ENCODE results near the gene ADGRF5. TPM values are rescaled to one million over a fixed set of nuclear protein-coding genes. Genes with fewer than 3 reads are reported as not detected.

Gene ADGRF5
- total and polyA plus RNA-seq, 10 of the 15 experiments (the other 5 are each of a cell fraction or from before 2014, with no cell fraction given), result 0.01 to 0.13 TPM; not detected in 8

GRCh38 chr6:46963626-46964025, 41.9 kb upstream of the ADGRF5 start:
- Histone ChIP-seq H4K20me1 (ENCODE audit: control insufficient read depth, insufficient read depth) (no peaks in the 10 kb centered on the region), H3K4me2 (ENCODE audit: control insufficient read depth, insufficient read depth) (no peak overlapping the region), H3K36me3 (ENCODE audit: control insufficient read depth in 2 of 2, insufficient read depth in 2 of 2, low read length in 1 of 2) (no peaks in the 10 kb centered on the region), H3K27ac (ENCODE audit: control insufficient read depth, insufficient read depth) (no peak overlapping the region), H3K27me3 (replicated peaks in 1 of 2; ENCODE audit: control insufficient read depth in 2 of 2, insufficient read depth in 2 of 2, low read length in 1 of 2) (no peaks in the 10 kb centered on the region), H3K4me3 (no peak overlapping the region), H3K9me3 (replicated peaks; ENCODE audit: control insufficient read depth, insufficient read depth, low read length) (no peaks in the 10 kb centered on the region), H3K9ac (ENCODE audit: control insufficient read depth, insufficient read depth, low read length) (no peak overlapping the region), H3K4me1 (ENCODE audit: control insufficient read depth, insufficient read depth, low read length) (no peaks in the 10 kb centered on the region), H3K79me2 (ENCODE audit: control insufficient read depth, insufficient read depth, low read length) (no peaks in the 10 kb centered on the region), H2AFZ (ENCODE audit: control insufficient read depth, low read depth, low read length) (no peak overlapping the region)
- ChIA-PET RAD21 (ENCODE audit: unreplicated experiment) (no interaction called here), POLR2A (no interaction called here), CTCF (no interaction called here), SMC1A (ENCODE audit: uncharacterized antibody, unreplicated experiment) (interaction anchor here (0.6 kb wide), 1 partner anchor 1192 kb away, joined by 3 read pairs; no protein-coding TSS in a partner anchor)
- TF ChIP-seq PAX5 (IDR thresholded peaks at IDR 0.05; ENCODE audit: borderline replicate concordance, low read depth, low read length), result no peak
- TF ChIP-seq PBX3 (IDR thresholded peaks at IDR 0.05; ENCODE audit: insufficient replicate concordance, low read depth, low read length), result no peak
- TF ChIP-seq IKZF1 (conservative IDR thresholded peaks at IDR 0.05), result no peak
- no peak for TF ChIP-seq EZH2 (IDR thresholded peaks at IDR 0.05; ENCODE audit: borderline replicate concordance, control insufficient read depth, low read depth, low read length)
- TF ChIP-seq NRF1 (conservative IDR thresholded peaks at IDR 0.05; ENCODE audit: low read depth, low read length), result no peak
- no peak for TF ChIP-seq GATAD2B (conservative IDR thresholded peaks at IDR 0.05; ENCODE audit: low read depth)
- no peak for TF ChIP-seq TCF7 (IDR thresholded peaks at IDR 0.05; ENCODE audit: borderline replicate concordance)
- TF ChIP-seq USF2 (IDR thresholded peaks at IDR 0.05; ENCODE audit: borderline replicate concordance, low read depth, low read length), result no peak
- no peak for TF ChIP-seq SMAD1 (IDR thresholded peaks at IDR 0.05; ENCODE audit: low read depth, partially characterized antibody)
- TF ChIP-seq IRF4 (IDR thresholded peaks at IDR 0.05; ENCODE audit: low read depth, low read length), result no peak
- no peak for TF ChIP-seq ESRRA (IDR thresholded peaks at IDR 0.05; ENCODE audit: low read length)
- TF ChIP-seq SMAD5 (IDR thresholded peaks at IDR 0.05; ENCODE audit: low read depth), result no peak
- no peak for TF ChIP-seq ZNF274 (IDR thresholded peaks at IDR 0.05; ENCODE audit: insufficient read depth, insufficient read length)
- TF ChIP-seq EED (IDR thresholded peaks at IDR 0.05; ENCODE audit: low read depth), result no peak
- TF ChIP-seq TCF3 (IDR thresholded peaks at IDR 0.05; ENCODE audit: borderline replicate concordance, insufficient read depth, low read depth, low read length), result no peak
- TF ChIP-seq ATF7 (IDR thresholded peaks at IDR 0.05; ENCODE audit: low read depth), result no peak
- TF ChIP-seq ZSCAN29 (IDR thresholded peaks at IDR 0.05), result no peak
- TF ChIP-seq KDM1A (IDR thresholded peaks at IDR 0.05; ENCODE audit: borderline replicate concordance), result no peak
- FAIRE-seq (no peak), ATAC-seq (no peak), DNase-seq (ENCODE audit: low read depth, low spot score) (no peak)
- 36% methylated on average over 5 of the region's 5 CpGs for WGBS (ENCODE audit: insufficient coverage, insufficient replicate concordance, low lambda C conversion rate, missing lambda C conversion rate)
- BruUV-seq (replicated peaks), result no TSS peak
- in situ Hi-C loops (cut with MboI), result no loop called here
- intact Hi-C loops (cut with micrococcal nuclease; ENCODE audit: unreplicated experiment), result no loop called here

All from GM12878 (cell line).